ENCODE data around the gene ASIC2.

DNA sequence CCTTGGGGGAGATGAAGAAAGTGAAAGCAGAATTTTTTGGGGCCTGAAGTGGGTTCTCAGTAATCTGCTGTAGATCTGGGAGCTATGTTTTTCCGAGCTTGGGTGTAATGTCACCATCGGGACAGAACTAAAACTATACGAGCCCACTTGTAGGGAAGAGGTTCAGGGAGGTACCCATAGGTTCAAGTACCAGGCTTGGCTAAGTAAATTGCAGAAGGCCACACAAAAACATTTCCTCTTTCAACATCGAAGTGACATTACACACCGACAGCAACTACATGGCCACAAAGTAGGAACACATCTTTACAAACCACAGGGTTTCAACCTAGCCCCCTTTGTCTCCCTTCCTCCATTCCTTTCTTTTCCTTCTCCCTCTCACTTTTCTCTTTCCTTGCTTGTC is 10.2 kb upstream of the ASIC2 start:
- TF ChIP-seq, protein P1, sequence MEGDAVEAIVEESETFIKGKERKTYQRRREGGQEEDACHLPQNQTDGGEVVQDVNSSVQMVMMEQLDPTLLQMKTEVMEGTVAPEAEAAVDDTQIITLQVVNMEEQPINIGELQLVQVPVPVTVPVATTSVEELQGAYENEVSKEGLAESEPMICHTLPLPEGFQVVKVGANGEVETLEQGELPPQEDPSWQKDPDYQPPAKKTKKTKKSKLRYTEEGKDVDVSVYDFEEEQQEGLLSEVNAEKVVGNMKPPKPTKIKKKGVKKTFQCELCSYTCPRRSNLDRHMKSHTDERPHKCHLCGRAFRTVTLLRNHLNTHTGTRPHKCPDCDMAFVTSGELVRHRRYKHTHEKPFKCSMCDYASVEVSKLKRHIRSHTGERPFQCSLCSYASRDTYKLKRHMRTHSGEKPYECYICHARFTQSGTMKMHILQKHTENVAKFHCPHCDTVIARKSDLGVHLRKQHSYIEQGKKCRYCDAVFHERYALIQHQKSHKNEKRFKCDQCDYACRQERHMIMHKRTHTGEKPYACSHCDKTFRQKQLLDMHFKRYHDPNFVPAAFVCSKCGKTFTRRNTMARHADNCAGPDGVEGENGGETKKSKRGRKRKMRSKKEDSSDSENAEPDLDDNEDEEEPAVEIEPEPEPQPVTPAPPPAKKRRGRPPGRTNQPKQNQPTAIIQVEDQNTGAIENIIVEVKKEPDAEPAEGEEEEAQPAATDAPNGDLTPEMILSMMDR (IDR thresholded peaks at IDR 0.05), result no peak
- TF ChIP-seq EZH2 (IDR thresholded peaks at IDR 0.05; ENCODE audit: borderline replicate concordance, insufficient read depth, low read depth, low read length, poor library complexity, severe bottlenecking), result no peak
